IPS-20b (cell line): ENCODE measurements around the gene PCDHGA7.
"Not testable (repeated sequence)": the region's sequence is repeated elsewhere in the genome, so short reads cannot be mapped to it uniquely, and the experiment has no call there.

ENCODE experiments used
- H3K27ac ChIP-seq: one replicate; pipeline ENCODE4 v1.5.1; 2013; ENCODE audit warnings: low read length
- H3K27me3 ChIP-seq: 2 replicates; pipeline ENCODE4 v1.6.1; 2013; ENCODE audit warnings: mild to moderate bottlenecking, low read length, inconsistent platforms; ENCODE audit not compliant: insufficient read depth
- H3K36me3 ChIP-seq: 2 replicates; pipeline ENCODE4 v1.6.1; 2013; ENCODE audit warnings: low read depth, mild to moderate bottlenecking, inconsistent platforms, low read length, moderate library complexity; ENCODE audit not compliant: insufficient read depth
- H3K4me1 ChIP-seq: 2 replicates; pipeline ENCODE4 v1.6.1; 2013; ENCODE audit warnings: mild to moderate bottlenecking, control low read depth, inconsistent platforms, low read length, moderate library complexity; ENCODE audit not compliant: insufficient read depth
- H3K4me3 ChIP-seq: 2 replicates; pipeline ENCODE4 v1.5.1; 2013; ENCODE audit warnings: mild to moderate bottlenecking, low read length, inconsistent platforms
- H3K9ac ChIP-seq: 2 replicates; pipeline ENCODE4 v1.6.1; 2013; ENCODE audit warnings: low read depth, mild to moderate bottlenecking, inconsistent platforms, low read length, moderate library complexity
- H3K9me3 ChIP-seq: 2 replicates; pipeline ENCODE4 v1.6.1; 2013; ENCODE audit warnings: mild to moderate bottlenecking, low read depth, low read length, inconsistent platforms; ENCODE audit not compliant: insufficient read depth

PCDHGA7 gene

GRCh38 chr5:141371572-141372475, 10.7 kb upstream of the PCDHGA7 start:
- H3K27ac ChIP-seq = no peak overlapping the region
- no peaks in the 10 kb centered on the region for H3K36me3 ChIP-seq
- H3K4me3 ChIP-seq = no peak overlapping the region; the same call in 1 of the 2 replicates
- no peaks in the 10 kb centered on the region for H3K4me1 ChIP-seq
- no peak overlapping the region for H3K9ac ChIP-seq
- H3K27me3 ChIP-seq = no peaks in the 10 kb centered on the region
- H3K9me3 ChIP-seq = peaks cover 67% of the 10 kb centered on the region

- Histone ChIP-seq H3K9ac (no peak within 1 kb of the TSS), H3K27ac (no peak within 1 kb of the TSS), H3K27me3 (no peaks in the 10 kb centered on the region), H3K36me3 (no peaks in the 10 kb centered on the region), H3K4me3 (no peak within 1 kb of the TSS), H3K9me3 (peaks cover 74% of the 10 kb centered on the region), H3K4me1 (no peaks in the 10 kb centered on the region)
Measured at GRCh38 chr5:141373673-141374317, 8.7 kb upstream of the PCDHGA7 start, which contains the start of gene PCDHGA6. PCDHGA6 (plus strand) TSS chr5:141373891; CDS start chr5:141374084, 193 bp downstream.

GRCh38 chr5:141374627-141375026, 7.9 kb upstream of the PCDHGA7 start:
- no peak overlapping the region for H3K9ac ChIP-seq
- no peaks in the 10 kb centered on the region for H3K36me3 ChIP-seq
- no peaks in the 10 kb centered on the region for H3K4me1 ChIP-seq
- H3K4me3 ChIP-seq = no peak overlapping the region
- H3K27ac ChIP-seq = no peak overlapping the region
- peaks cover 76% of the 10 kb centered on the region for H3K9me3 ChIP-seq
- no peaks in the 10 kb centered on the region for H3K27me3 ChIP-seq

- not testable (repeated sequence) for H3K27me3 ChIP-seq, H3K4me3 ChIP-seq, H3K4me1 ChIP-seq, H3K9ac ChIP-seq, H3K36me3 ChIP-seq, H3K27ac ChIP-seq
- peaks cover 67% of the 10 kb centered on the region for H3K9me3 ChIP-seq
Measured at GRCh38 chr5:141375444-141376155, 6.9 kb upstream of the PCDHGA7 start.

- no peak overlapping the region for H3K27ac ChIP-seq
- H3K4me3 ChIP-seq = no peak overlapping the region
- no peak overlapping the region for H3K9ac ChIP-seq
- peaks cover 57% of the 10 kb centered on the region for H3K9me3 ChIP-seq
- H3K36me3 ChIP-seq = no peaks in the 10 kb centered on the region
- no peaks in the 10 kb centered on the region for H3K4me1 ChIP-seq
- no peaks in the 10 kb centered on the region for H3K27me3 ChIP-seq
Measured at GRCh38 chr5:141383345-141383744, 803 bp downstream of the PCDHGA7 start.

- Histone ChIP-seq H3K9ac (no peak overlapping the region), H3K4me3 (no peak overlapping the region), H3K27me3 (no peaks in the 10 kb centered on the region), H3K4me1 (no peaks in the 10 kb centered on the region), H3K36me3 (no peaks in the 10 kb centered on the region), H3K27ac (no peak overlapping the region), H3K9me3 (peaks cover 65% of the 10 kb centered on the region)
Measured at GRCh38 chr5:141384471-141385267, 2.1 kb downstream of the PCDHGA7 start.

- H3K4me1 ChIP-seq, H3K9ac ChIP-seq, H3K36me3 ChIP-seq, H3K27me3 ChIP-seq, H3K27ac ChIP-seq: not testable (repeated sequence)
- H3K9me3 ChIP-seq = peaks cover 74% of the 10 kb centered on the region
- peak within 1 kb of the TSS; percentile 26; the same call in 1 of the 2 replicates for H3K4me3 ChIP-seq
Measured at GRCh38 chr5:141387557-141388311, 5.2 kb downstream of the PCDHGA7 start, which contains the start of gene PCDHGB4. PCDHGB4 (plus strand) TSS chr5:141387698; CDS start chr5:141387885, 187 bp downstream.

GRCh38 chr5:141388661-141389060, 6.1 kb downstream of the PCDHGA7 start:
- Histone ChIP-seq H3K36me3 (no peaks in the 10 kb centered on the region), H3K4me3 (no peak overlapping the region; the same call in 1 of the 2 replicates), H3K4me1 (no peaks in the 10 kb centered on the region), H3K27ac (no peak overlapping the region), H3K9ac (no peak overlapping the region), H3K9me3 (peaks cover 74% of the 10 kb centered on the region), H3K27me3 (no peaks in the 10 kb centered on the region)

- no peak overlapping the region for H3K9ac ChIP-seq
- no peaks in the 10 kb centered on the region for H3K36me3 ChIP-seq
- no peaks in the 10 kb centered on the region for H3K4me1 ChIP-seq
- H3K4me3 ChIP-seq = no peak overlapping the region
- H3K9me3 ChIP-seq = peaks cover 74% of the 10 kb centered on the region
- no peaks in the 10 kb centered on the region for H3K27me3 ChIP-seq
- no peak overlapping the region for H3K27ac ChIP-seq
Measured at GRCh38 chr5:141389153-141390042, 6.9 kb downstream of the PCDHGA7 start.
